H1 (cell line): ENCODE data around the gene CFAP157. TPM values are rescaled to one million over a fixed set of nuclear protein-coding genes. Genes with fewer than 3 reads are reported as not detected.
"Not testable (repeated sequence)": the region's sequence is repeated elsewhere in the genome, so short reads cannot be mapped to it uniquely, and the experiment has no call there.

Experiments used
- CTCF ChIA-PET: fragments of 300-600 bp; sonication (Branson Sonifier 250); formaldehyde crosslinking; loops from one replicate; lab custom pipeline; 2021; ENCODE audit not compliant: partially characterized antibody; lab: Charles Lee
- POLR2A ChIA-PET: fragments of 300-600 bp; sonication (Branson Sonifier 250); formaldehyde crosslinking; loops from one replicate; lab custom pipeline; 2021; ENCODE audit warnings: inconsistent platforms; ENCODE audit not compliant: partially characterized antibody; lab: Charles Lee
- DNase-seq, 2 experiments: peaks; one replicate each; pipeline versions ENCODE4 v3.0.0 to v3.0.0-alpha.2; 2010 to 2022; ENCODE audit warnings: low spot score in 2 of 2, low read depth in 1 of 2, mixed read lengths in 1 of 2
- FAIRE-seq: peaks from 2 replicates; lab custom pipeline; 2011; peaks lifted over from hg19 to GRCh38; lab: Jason Lieb, UNC
- H2AFZ ChIP-seq: 2 replicates; pipeline ENCODE4 v1.8.1; 2012; ENCODE audit warnings: low read length, inconsistent platforms
- H2AK5ac ChIP-seq: 2 replicates; pipeline ENCODE4 v1.6.1; 2013; ENCODE audit warnings: low read depth, low read length
- H2BK120ac ChIP-seq: replicated peaks from 2 replicates; pipeline ENCODE3; 2013; ENCODE audit warnings: low read depth, low read length, inconsistent platforms
- H2BK12ac ChIP-seq: 2 replicates; pipeline ENCODE4 v1.6.1; 2013; ENCODE audit warnings: low read depth, low read length
- H2BK15ac ChIP-seq: 2 replicates; pipeline ENCODE4 v1.6.1; 2013; ENCODE audit warnings: low read length
- H2BK20ac ChIP-seq: 2 replicates; pipeline ENCODE4 v1.6.1; 2013; ENCODE audit warnings: low read length
- H2BK5ac ChIP-seq: 2 replicates; pipeline ENCODE4 v1.6.1; 2013; ENCODE audit warnings: low read depth, low read length
- H3K14ac ChIP-seq: 2 replicates; pipeline ENCODE4 v1.6.1; 2013; ENCODE audit warnings: inconsistent platforms; ENCODE audit not compliant: insufficient read length
- H3K18ac ChIP-seq: 2 replicates; pipeline ENCODE4 v1.6.1; 2013; ENCODE audit warnings: low read length; ENCODE audit errors: extremely low read depth
- H3K23ac ChIP-seq: 2 replicates; pipeline ENCODE4 v1.6.1; 2013; ENCODE audit warnings: inconsistent platforms; ENCODE audit not compliant: insufficient read length
- H3K23me2 ChIP-seq: 2 replicates; pipeline ENCODE4 v1.6.1; 2013; ENCODE audit warnings: low read depth, low read length
- H3K27ac ChIP-seq: 2 replicates; pipeline ENCODE4 v1.6.1; 2011; ENCODE audit warnings: low read depth, low read length, inconsistent platforms
- H3K27me3 ChIP-seq, 4 experiments: replicated peaks in 1 of 4; 1 replicate in 1 of 4; 2 replicates in 3 of 4; pipeline versions ENCODE4 v1.6.1 to v1.8.1; 2011 to 2013; ENCODE audit warnings: low read length in 3 of 4, mild to moderate bottlenecking in 3 of 4, inconsistent platforms in 2 of 4, mixed read lengths in 2 of 4, moderate library complexity in 1 of 4; ENCODE audit not compliant: control insufficient read depth in 3 of 4, insufficient read depth in 3 of 4; ENCODE audit errors: extremely low read depth in 1 of 4
- H3K36me3 ChIP-seq, 4 experiments: 2 replicates each; pipeline versions ENCODE4 v1.6.1 to v1.8.1; 2011 to 2013; ENCODE audit warnings: mild to moderate bottlenecking in 4 of 4, low read length in 3 of 4, moderate library complexity in 2 of 4, control low read depth in 1 of 4, inconsistent platforms in 1 of 4; ENCODE audit not compliant: insufficient read depth in 4 of 4, control insufficient read depth in 2 of 4
- H3K4ac ChIP-seq: replicated peaks from 2 replicates; pipeline ENCODE3; 2013; ENCODE audit warnings: low read length, low read depth, mixed read lengths, inconsistent platforms; ENCODE audit not compliant: insufficient read length
- H3K4me1 ChIP-seq, 4 experiments: replicated peaks in 1 of 4; 1 replicate in 1 of 4; 2 replicates in 3 of 4; pipeline versions ENCODE4 v1.6.1 to v1.8.1; 2011 to 2013; ENCODE audit warnings: low read length in 3 of 4, inconsistent platforms in 2 of 4, mixed read lengths in 1 of 4; ENCODE audit not compliant: insufficient read depth in 4 of 4, control insufficient read depth in 3 of 4
- H3K4me2 ChIP-seq, 2 experiments: 2 replicates each; pipeline versions ENCODE4 v1.6.1 to v1.8.1; 2011 to 2013; ENCODE audit warnings: low read depth in 2 of 2, low read length in 2 of 2, control low read depth in 1 of 2, inconsistent platforms in 1 of 2, mild to moderate bottlenecking in 1 of 2; ENCODE audit not compliant: insufficient read depth in 1 of 2
- H3K4me3 ChIP-seq, 4 experiments: fragments of 200-600, 300-600 bp in 1 of 4; sonication (generic), shearing (Covaris generic), sonication (Bioruptor Twin) in 1 of 4; 2 replicates each; pipeline versions ENCODE4 v1.5.1 to v1.8.1; 2011 to 2016; ENCODE audit warnings: low read length in 4 of 4, low read depth in 3 of 4, control low read depth in 2 of 4, inconsistent platforms in 2 of 4, mild to moderate bottlenecking in 2 of 4, mixed read lengths in 1 of 4, moderate library complexity in 1 of 4; ENCODE audit not compliant: insufficient read depth in 2 of 4; ENCODE audit errors: extremely low read depth in 1 of 4
- H3K56ac ChIP-seq: replicated peaks from 2 replicates; pipeline ENCODE3; 2013; ENCODE audit warnings: low read depth, mild to moderate bottlenecking, mixed read lengths, low read length, inconsistent platforms; ENCODE audit not compliant: insufficient read length
- H3K79me1 ChIP-seq: 2 replicates; pipeline ENCODE4 v1.6.1; 2013; ENCODE audit warnings: low read depth, low read length, control low read depth
- H3K79me2 ChIP-seq, 2 experiments: 2 replicates each; pipeline versions ENCODE4 v1.6.1 to v1.8.1; 2012 to 2013; ENCODE audit warnings: low read length in 2 of 2, mild to moderate bottlenecking in 2 of 2, inconsistent platforms in 1 of 2; ENCODE audit not compliant: insufficient read depth in 2 of 2, control insufficient read depth in 1 of 2
- H3K9ac ChIP-seq, 4 experiments: replicated peaks in 1 of 4; 1 replicate in 1 of 4; 2 replicates in 3 of 4; pipeline versions ENCODE4 v1.6.1 to v1.8.1; 2011 to 2013; ENCODE audit warnings: low read depth in 3 of 4, low read length in 3 of 4, control low read depth in 2 of 4, mild to moderate bottlenecking in 2 of 4, moderate library complexity in 2 of 4, inconsistent platforms in 1 of 4; ENCODE audit errors: extremely low read depth in 1 of 4
- H3K9me3 ChIP-seq, 2 experiments: 2 replicates each; pipeline versions ENCODE4 v1.6.1 to v1.8.1; 2012 to 2013; ENCODE audit warnings: mild to moderate bottlenecking in 2 of 2, moderate library complexity in 2 of 2, control low read depth in 1 of 2, inconsistent platforms in 1 of 2, low read depth in 1 of 2, low read length in 1 of 2, mixed read lengths in 1 of 2; ENCODE audit not compliant: insufficient read depth in 2 of 2
- H4K20me1 ChIP-seq, 2 experiments: replicated peaks in 1 of 2; 2 replicates each; pipeline versions ENCODE3 to v1.8.1; 2011 to 2013; ENCODE audit warnings: inconsistent platforms in 2 of 2, low read length in 2 of 2, mild to moderate bottlenecking in 1 of 2; ENCODE audit not compliant: insufficient read depth in 2 of 2, control insufficient read depth in 1 of 2
- H4K5ac ChIP-seq: 2 replicates; pipeline ENCODE4 v1.6.1; 2013; ENCODE audit warnings: low read length, low read depth, mixed read lengths, inconsistent platforms; ENCODE audit not compliant: insufficient read length
- H4K8ac ChIP-seq: 2 replicates; pipeline ENCODE4 v1.8.0; 2013; ENCODE audit warnings: mild to moderate bottlenecking, moderate library complexity, low read length, inconsistent platforms; ENCODE audit not compliant: insufficient read depth; ENCODE audit errors: extremely low read depth
- H4K91ac ChIP-seq: replicated peaks from 2 replicates; pipeline ENCODE3; 2013; ENCODE audit warnings: low read length, mixed read lengths, inconsistent platforms; ENCODE audit not compliant: insufficient read length
- CHD2 ChIP-seq: IDR thresholded peaks from 2 replicates; pipeline ENCODE4 v1.6.1; 2012; ENCODE audit warnings: low read length, improper control_type of control experiment
- CTCF ChIP-seq, 3 experiments: IDR thresholded peaks; 1 replicate in 2 of 3; 2 replicates in 1 of 3; pipeline versions ENCODE4 v1.5.1 to v1.6.1; 2011; ENCODE audit warnings: low read length in 3 of 3, mild to moderate bottlenecking in 3 of 3, inconsistent platforms in 2 of 3, low read depth in 1 of 3, moderate library complexity in 1 of 3; ENCODE audit not compliant: insufficient read depth in 1 of 3; ENCODE audit errors: control extremely low read depth in 1 of 3
- POLR2A ChIP-seq, 2 experiments: IDR thresholded peaks; 1 replicate in 1 of 2; 2 replicates in 1 of 2; pipeline ENCODE4 v1.6.1; 2011; ENCODE audit warnings: low read depth in 2 of 2, low read length in 2 of 2, mild to moderate bottlenecking in 2 of 2; ENCODE audit errors: control extremely low read depth in 1 of 2
- RFX5 ChIP-seq: IDR thresholded peaks from 2 replicates; pipeline ENCODE4 v1.6.1; 2011; ENCODE audit warnings: low read depth, low read length, improper control_type of control experiment, borderline replicate concordance
- SAP30 ChIP-seq: fragments of 300-600 bp; sonication (generic); IDR thresholded peaks from 2 replicates; pipeline ENCODE4 v1.7.1; 2012; ENCODE audit warnings: low read length, moderate library complexity, mild to moderate bottlenecking, inconsistent platforms; ENCODE audit not compliant: insufficient read depth, insufficient replicate concordance
- SIRT6 ChIP-seq: IDR thresholded peaks from one replicate; pipeline ENCODE4 v1.7.1; 2012; ENCODE audit warnings: low read length, inconsistent platforms
- SP4 ChIP-seq: IDR thresholded peaks from 2 replicates; pipeline ENCODE4 v1.6.1; 2012; ENCODE audit warnings: low read length, inconsistent platforms
- WGBS, 2 experiments: shearing (Covaris generic) in 1 of 2; methylation state at CpG; one replicate each; pipeline versions ENCODE4 v1.1.6 to v1.1.7; 2013 to 2015; ENCODE audit warnings: low lambda C conversion rate in 2 of 2, mixed read lengths in 2 of 2, inconsistent platforms in 1 of 2, low coverage in 1 of 2, missing lambda C conversion rate in 1 of 2; ENCODE audit not compliant: insufficient replicate concordance in 2 of 2, insufficient coverage in 1 of 2, insufficient read length in 1 of 2; ENCODE audit errors: extremely low coverage in 1 of 2, missing lambda C conversion rate in 1 of 2; 5-methylcytosine and 5-hydroxymethylcytosine counted together
- polyA plus RNA-seq, 7 experiments: library from polyadenylated mRNA; depleted of rRNA in 3 of 7; stranded (reverse) in 5 of 7; unstranded in 2 of 7; fragments of >200 nt in 5 of 7; fragments of 200-250 nt in 2 of 7; gene quantifications; 1 replicate in 5 of 7; 2 replicates in 1 of 7; 4 replicates in 1 of 7; pipeline versions ENCODE4 v1.2.1 to v1.2.3, GENCODE V29; 2011 to 2013; ENCODE audit warnings: missing spikeins in 2 of 7, mixed read lengths in 2 of 7
- total RNA-seq: library from RNA; stranded (reverse); fragmentation: NEBNext Ultra II Directional; extraction: Animal tissue kit (Norgen Biotek cat#: 25700); gene quantifications from 2 replicates; pipeline ENCODE4 v1.2.1, GENCODE V29; 2021
- TF ChIP-seq, protein P1 (sequence below): IDR thresholded peaks from 2 replicates; pipeline ENCODE4 v1.6.1; 2011; ENCODE audit warnings: low read depth, mild to moderate bottlenecking, low read length; ENCODE audit not compliant: insufficient read depth

Gene CFAP157
- total and polyA plus RNA-seq, 2 of the 8 experiments (the other 6 are each of a cell fraction or from before 2014, with no cell fraction given), result not detected

DNA sequence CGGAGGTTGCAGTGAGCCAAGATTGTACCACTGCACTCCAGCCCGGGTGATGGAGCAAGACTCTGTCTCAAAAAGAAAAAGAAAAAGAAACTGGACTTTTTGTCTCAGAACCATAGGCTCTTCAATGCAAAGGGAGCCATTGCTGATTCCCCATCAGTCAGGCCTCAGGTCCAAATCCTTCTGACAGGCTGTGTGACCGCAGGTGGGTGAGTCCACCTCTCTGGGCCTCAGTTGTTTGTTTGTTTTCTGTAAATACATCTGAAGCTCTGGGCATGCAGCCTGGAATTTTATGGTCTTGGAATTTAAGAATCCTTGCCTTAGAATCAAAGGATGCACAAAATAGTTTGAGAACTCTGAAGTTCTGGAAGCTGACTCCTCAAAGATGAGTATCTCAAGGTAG is 49.4 kb downstream of the CFAP157 start (continued):
- TF ChIP-seq CTCF (IDR thresholded peaks at IDR 0.05; ENCODE audit: control extremely low read depth in 1 of 3, insufficient read depth in 1 of 3, low read depth in 1 of 3, low read length in 3 of 3), result no peak
- TF ChIP-seq POLR2A (IDR thresholded peaks at IDR 0.05; ENCODE audit: control extremely low read depth in 1 of 2, low read depth in 2 of 2, low read length in 2 of 2), result no peak
- TF ChIP-seq CHD2, result no peak
- no peak for TF ChIP-seq SAP30
- TF ChIP-seq, protein P1, sequence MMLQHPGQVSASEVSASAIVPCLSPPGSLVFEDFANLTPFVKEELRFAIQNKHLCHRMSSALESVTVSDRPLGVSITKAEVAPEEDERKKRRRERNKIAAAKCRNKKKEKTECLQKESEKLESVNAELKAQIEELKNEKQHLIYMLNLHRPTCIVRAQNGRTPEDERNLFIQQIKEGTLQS, result no peak
- no peak for TF ChIP-seq SP4
- TF ChIP-seq RFX5, result no peak
- no peak for TF ChIP-seq SIRT6
- TF ChIP-seq, all 59 proteins: peak for 0

GRCh38 chr9:127756776-127757175 is 50.0 kb downstream of the CFAP157 start:
- not testable (repeated sequence) for H3K27ac ChIP-seq, H3K23ac ChIP-seq, H2BK12ac ChIP-seq, H3K4me3 ChIP-seq, H3K36me3 ChIP-seq, H2BK15ac ChIP-seq, H2BK120ac ChIP-seq, H4K91ac ChIP-seq, H3K14ac ChIP-seq, H2AFZ ChIP-seq, H3K4ac ChIP-seq, H3K18ac ChIP-seq, H3K4me1 ChIP-seq, H2BK20ac ChIP-seq, H3K79me1 ChIP-seq, FAIRE-seq, H3K9ac ChIP-seq, H3K56ac ChIP-seq, H3K9me3 ChIP-seq, H4K8ac ChIP-seq, H4K5ac ChIP-seq, H2BK5ac ChIP-seq, H2AK5ac ChIP-seq, H3K4me2 ChIP-seq, DNase-seq, H3K79me2 ChIP-seq
- ChIA-PET CTCF (interaction anchor here (0.6 to 3.5 kb wide), 7 partner anchors 9 to 1304 kb away, joined by 3 to 18 read pairs (median 4); partner anchors contain the start of gene SH2D3C), POLR2A (interaction anchor here (1.3 kb wide), 1 partner anchor 32 kb away, joined by 4 read pairs; no protein-coding TSS in a partner anchor)
- Histone ChIP-seq H3K23me2 (peaks cover 13% of the 10 kb centered on the region; the same call in 1 of the 2 replicates), H3K27me3 (peaks cover 0 to 16% (median 8%) of the 10 kb centered on the region in 4 experiments; a peak in 6 of 7 replicates), H4K20me1 (peaks cover 3 to 16% of the 10 kb centered on the region in 2 experiments)
- WGBS, 2 experiments, result 82% methylated on average over 11 of the region's 11 CpGs; no CpG with 5 or more reads in 1 of the 2 experiments
